Measurements from ENCODE around the gene HJURP.

The HJURP gene

DNA sequence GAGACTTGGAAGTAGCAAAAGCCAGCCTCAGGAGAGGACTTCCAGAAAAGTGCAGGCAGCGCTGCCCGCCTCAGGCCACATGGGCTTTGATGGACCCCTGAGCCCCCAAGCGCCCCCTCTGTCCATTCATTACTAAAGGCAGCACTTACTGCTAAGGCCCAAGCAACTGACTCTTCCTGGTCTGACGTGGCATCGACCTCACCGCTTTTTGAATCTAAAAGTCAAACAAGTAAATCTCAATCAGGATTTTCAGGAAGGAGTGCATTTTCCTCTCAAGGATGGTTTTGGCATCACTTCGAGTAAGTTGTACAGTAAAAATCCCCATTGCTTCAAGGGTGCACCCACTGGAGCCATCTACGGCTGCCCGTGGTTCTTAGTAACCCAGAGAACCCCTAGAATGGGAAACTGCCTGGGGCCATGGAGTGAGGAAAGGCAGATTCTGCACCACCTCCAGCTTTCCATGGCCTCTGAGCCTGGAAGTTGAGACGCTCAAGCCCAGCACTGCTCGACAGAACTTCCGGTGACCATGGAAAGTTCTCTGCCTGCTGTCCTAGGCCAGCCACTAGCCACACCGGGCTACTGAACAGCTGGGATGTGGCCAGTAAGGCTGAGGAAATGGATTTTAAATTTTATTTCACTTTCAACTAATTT is 7.0 kb downstream of the HJURP start:
- DNase-seq (ENCODE audit: low spot score), result no peak

DNA sequence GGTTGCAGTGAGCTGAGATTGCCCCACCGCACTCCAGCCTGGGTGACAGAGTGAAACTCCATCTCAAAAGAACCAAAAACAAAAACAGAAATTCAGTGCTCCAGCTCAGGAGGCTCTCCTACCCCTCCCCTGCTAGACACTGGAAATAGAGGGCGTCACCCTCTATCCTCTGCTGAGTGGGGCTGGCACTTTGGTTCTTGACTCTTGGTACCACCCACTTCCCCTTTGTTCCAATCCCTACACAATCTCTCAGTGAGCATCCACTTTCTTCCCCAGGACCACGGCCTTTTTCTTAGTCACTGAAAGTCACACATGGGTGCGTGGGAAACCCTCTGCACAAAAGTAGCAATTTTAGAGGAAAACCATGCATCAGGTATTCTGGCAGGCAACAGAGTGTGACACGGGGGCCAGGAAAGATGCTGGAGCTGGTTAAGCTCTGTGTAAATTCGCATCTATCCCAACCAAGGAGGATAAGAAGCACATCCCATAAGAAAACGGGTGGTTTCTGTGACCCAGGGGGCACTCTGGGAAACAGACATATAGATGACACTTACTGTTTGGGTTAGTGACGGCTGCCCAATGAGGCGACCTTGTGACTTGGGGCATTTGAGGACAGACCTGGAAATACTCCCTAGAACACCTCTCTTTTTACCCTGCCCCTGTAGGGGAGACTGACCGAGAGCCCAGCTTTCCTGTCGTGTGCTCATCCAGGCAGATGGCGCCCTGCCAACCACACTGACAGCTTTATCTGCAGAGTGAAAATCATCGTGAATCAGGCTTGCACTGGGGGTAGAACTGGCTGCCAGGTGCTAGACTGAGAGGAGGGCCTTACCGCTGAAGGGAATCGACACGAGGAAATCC is 7.7 kb downstream of the HJURP start:
- no peak for DNase-seq (ENCODE audit: low spot score)

GRCh38 chr2:233845301-233846060 is 8.9 kb downstream of the HJURP start:
- no peak for DNase-seq (ENCODE audit: low spot score)

- no peak for DNase-seq (ENCODE audit: low spot score)
These were observed 9.5 kb downstream of the HJURP start for GRCh38 chr2:233844836-233845235.

GRCh38 chr2:233844064-233844807 is 10.1 kb downstream of the HJURP start:
- DNase-seq (ENCODE audit: low spot score), result no peak

GRCh38 chr2:233841183-233841582 is 13.2 kb downstream of the HJURP start:
- DNase-seq (ENCODE audit: low spot score), result no peak

DNA sequence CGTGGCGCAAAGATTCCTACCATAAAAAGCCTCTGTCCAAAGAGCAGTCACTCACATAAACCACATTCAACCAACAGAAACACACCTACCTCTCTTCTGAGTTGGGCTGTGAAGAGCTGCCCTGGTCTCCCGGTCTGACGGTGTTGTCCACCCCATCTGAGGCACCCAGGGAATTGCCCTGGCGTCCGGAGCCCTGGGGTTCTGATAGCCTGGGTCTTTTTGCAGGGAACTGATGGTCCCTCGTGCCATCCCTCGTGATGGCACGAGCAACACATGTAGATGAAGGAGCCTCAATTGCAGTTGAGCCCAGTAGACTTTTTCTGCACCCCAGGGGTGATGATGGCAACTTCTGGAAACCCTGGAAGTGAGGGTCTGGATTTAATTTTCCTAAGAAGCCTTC is 13.8 kb downstream of the HJURP start:
- DNase-seq (ENCODE audit: low spot score), result no peak

DNA sequence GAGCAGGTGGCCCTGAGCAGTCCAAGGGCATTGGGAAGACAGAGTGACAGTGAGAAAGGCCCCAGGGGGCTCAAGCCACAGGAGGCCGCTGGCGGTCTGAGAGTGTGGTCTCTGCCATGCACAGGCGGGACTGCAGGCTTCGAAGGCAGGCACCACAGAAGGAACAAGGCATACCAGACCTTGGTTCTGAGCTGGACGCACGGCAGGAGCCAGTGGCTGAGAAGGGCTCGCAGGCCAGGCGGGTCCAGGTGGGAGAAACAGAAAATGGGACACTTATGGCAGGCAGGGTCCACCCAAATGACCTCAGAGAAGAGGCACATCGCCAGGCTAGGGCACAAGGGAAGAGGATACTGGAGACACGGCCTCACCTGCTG is 14.9 kb downstream of the HJURP start:
- no peak for DNase-seq (ENCODE audit: low spot score)

GRCh38 chr2:233838726-233839446 is 15.4 kb downstream of the HJURP start:
- no peak for DNase-seq (ENCODE audit: low spot score)

DNA sequence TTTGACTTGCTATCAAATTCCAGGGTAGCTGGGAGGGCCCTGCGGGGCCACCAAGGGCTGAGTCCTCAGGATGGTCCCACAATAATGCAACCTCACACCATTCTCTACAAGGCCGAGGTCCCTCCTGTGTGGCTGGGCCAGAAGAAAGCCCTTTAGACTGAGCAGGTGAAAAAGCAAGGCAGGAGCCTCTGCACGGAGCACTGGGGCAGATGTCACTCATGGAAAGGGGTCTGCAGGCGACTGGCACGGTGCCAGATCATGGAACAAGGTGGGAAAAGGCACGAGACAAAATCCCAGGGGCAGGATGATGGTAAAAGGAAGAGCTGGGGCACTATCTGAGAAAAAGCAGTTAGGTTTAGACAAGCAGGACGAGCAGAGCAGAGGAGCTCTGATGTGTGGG is 16.1 kb downstream of the HJURP start:
- DNase-seq (ENCODE audit: low spot score), result no peak

GRCh38 chr2:233837694-233838229 is 16.6 kb downstream of the HJURP start:
- no peak for DNase-seq (ENCODE audit: low spot score)

DNA sequence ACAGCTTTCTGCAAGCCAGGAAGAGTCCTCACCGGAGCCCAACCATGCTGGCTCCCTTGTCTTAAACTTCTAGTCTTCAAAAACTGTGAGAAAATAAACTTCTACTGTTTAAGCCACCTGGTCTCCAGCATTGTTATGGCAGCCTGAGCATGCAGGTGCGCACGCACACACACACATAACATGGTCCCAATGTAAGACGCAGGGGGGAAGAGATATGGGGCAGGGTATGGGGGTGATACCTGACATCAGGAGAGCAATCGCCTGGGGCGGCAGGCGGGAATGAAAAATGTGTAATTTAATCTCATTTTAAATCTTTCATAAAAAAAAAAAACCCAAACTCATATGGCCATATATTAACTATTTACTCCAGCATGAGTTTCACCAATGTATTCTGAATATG is 18.0 kb downstream of the HJURP start:
- no peak for DNase-seq (ENCODE audit: low spot score)

- no peak for DNase-seq (ENCODE audit: low spot score)
These were observed 18.8 kb downstream of the HJURP start for GRCh38 chr2:233835230-233836186.

GRCh38 chr2:233833345-233833744 is 21.0 kb downstream of the HJURP start:
- DNase-seq (ENCODE audit: low spot score), result no peak

GRCh38 chr2:233832869-233833311 is 21.4 kb downstream of the HJURP start:
- peak; percentile 12 for DNase-seq (ENCODE audit: low spot score)

DNA sequence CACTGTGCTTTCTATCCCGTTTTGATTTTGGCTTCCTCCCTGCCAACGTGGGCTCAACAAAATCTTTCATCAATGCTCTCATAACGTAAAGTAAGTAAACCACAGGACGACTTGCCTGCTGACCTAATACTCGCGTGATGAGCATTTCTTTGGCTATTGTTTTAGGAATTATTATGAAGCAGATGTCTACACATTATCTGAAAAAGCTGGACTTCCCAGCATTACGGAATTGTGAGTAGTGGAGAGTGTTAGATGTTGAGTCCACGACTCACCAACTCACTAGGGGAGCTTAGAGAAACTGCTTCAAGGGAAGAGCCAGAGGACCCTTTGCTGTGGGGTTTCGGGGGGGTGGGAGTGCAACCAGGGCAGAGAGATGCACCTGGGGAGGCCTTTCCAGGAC is 21.9 kb downstream of the HJURP start:
- no peak for DNase-seq (ENCODE audit: low spot score)

- DNase-seq (ENCODE audit: low spot score), result no peak
These were observed 22.5 kb downstream of the HJURP start for GRCh38 chr2:233831861-233832260.

DNA sequence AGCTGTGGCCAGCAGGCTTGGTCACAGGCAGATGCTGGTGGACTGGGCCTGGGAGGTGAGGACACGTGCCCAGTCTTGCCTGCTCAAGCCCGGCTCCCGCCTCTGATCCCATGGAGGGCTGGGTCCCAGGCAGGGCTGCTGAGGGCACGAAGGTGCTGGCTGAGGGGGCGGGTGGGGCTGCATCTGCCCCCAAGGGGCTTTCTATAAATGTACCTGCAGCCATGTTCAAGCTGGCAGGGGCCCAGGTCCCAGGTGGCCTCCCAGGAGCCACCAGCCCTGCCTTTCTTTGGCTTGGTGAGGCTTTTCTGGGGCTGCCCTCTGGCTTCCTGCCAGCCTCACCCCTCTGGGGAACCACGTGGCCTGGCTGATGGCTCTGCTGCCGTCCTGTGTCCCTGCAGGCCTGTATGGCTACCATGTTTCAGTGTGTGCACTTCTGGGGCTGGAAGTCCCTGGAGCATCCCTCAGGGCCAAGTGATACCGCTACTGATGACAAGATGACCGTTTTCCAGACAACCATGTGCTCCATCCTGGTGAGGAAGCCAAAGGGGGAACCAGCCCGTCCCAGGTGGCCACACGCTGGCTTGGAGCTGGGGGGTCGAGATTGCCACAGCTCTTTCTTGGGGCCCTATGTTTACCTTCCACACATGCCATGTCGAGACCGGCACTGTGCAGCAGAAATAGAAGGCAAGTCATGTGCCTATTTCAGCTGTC is 23.2 kb downstream of the HJURP start:
- no peak for DNase-seq (ENCODE audit: low spot score)

GRCh38 chr2:233830111-233830802 is 24.1 kb downstream of the HJURP start:
- no peak for DNase-seq (ENCODE audit: low spot score)

Data from AG08395 (cell line).